22Rv1 (cell line): ENCODE results near the gene AQP11.
"Not testable (repeated sequence)": the region's sequence is repeated elsewhere in the genome, so short reads cannot be mapped to it uniquely, and the experiment has no call there.

ENCODE experiments used
- H3K27ac ChIP-seq: fragments of 450-650 bp; 2 replicates; pipeline ENCODE4 v1.5.1; 2017
- ZFX ChIP-seq: fragments of 450-650 bp; IDR thresholded peaks from 2 replicates; pipeline ENCODE4 v1.6.1; 2017; ENCODE audit warnings: antibody characterized with exemption, borderline replicate concordance
- TF ChIP-seq, protein P1 (sequence below): fragments of 450-650 bp; IDR thresholded peaks from 2 replicates; pipeline ENCODE4 v1.5.1; 2017; ENCODE audit warnings: mild to moderate bottlenecking

The AQP11 gene

DNA sequence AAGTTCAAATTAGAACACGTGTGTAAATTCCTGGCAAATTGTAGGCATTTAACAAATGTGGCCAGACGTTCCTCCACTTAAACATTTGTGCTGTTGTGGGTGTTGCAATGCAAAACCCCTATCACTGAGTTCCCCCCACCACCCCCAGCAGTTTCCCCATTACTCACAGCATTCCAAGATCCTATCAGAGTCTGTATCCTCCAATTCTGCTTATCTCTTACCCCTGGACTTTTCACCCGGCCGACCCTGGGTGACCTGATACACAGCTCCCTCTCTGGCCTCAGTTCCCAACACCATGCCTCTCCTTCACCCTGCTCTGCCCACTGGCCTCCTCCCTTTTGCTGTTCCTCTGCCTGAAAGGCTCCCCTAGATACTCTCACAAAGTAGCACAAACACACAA, 31.4 kb upstream of the AQP11 start:
- no peak overlapping the region for H3K27ac ChIP-seq
- TF ChIP-seq ZFX = no peak
- TF ChIP-seq, protein P1, sequence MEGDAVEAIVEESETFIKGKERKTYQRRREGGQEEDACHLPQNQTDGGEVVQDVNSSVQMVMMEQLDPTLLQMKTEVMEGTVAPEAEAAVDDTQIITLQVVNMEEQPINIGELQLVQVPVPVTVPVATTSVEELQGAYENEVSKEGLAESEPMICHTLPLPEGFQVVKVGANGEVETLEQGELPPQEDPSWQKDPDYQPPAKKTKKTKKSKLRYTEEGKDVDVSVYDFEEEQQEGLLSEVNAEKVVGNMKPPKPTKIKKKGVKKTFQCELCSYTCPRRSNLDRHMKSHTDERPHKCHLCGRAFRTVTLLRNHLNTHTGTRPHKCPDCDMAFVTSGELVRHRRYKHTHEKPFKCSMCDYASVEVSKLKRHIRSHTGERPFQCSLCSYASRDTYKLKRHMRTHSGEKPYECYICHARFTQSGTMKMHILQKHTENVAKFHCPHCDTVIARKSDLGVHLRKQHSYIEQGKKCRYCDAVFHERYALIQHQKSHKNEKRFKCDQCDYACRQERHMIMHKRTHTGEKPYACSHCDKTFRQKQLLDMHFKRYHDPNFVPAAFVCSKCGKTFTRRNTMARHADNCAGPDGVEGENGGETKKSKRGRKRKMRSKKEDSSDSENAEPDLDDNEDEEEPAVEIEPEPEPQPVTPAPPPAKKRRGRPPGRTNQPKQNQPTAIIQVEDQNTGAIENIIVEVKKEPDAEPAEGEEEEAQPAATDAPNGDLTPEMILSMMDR = no peak

DNA sequence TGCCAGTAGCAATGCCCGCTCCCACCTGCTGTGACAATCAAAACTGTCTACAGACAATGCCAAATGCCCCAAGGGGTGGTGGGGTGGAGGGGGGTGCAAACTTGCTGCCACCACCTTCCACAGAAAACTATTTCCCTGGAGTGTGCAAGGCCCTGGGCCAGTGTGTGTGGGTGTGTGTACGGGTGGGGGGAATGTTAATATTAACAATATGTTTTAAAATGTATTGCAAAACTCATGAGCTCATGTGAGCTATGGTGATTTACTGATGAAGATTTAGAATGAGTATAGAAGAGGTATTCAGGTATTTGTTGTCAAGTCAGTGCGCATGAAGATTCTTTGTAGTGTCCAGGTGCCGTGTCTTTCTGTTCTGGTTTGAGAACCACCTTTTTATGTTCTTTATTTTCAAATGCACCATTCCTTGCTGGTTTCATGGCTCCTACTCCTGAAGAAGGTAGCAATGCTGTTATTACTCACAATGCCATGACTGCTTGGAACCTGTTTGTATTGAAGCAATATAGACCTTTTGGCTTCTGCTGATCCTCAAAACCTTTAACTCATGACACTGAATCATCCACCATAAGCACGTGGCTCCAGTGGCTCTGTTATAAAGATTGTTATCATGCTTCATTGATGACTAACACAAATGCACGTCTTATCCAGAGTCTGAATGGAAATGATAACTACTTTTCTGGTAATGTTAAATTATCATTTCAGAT, 29.9 kb upstream of the AQP11 start:
- H3K27ac ChIP-seq = no peak overlapping the region

DNA sequence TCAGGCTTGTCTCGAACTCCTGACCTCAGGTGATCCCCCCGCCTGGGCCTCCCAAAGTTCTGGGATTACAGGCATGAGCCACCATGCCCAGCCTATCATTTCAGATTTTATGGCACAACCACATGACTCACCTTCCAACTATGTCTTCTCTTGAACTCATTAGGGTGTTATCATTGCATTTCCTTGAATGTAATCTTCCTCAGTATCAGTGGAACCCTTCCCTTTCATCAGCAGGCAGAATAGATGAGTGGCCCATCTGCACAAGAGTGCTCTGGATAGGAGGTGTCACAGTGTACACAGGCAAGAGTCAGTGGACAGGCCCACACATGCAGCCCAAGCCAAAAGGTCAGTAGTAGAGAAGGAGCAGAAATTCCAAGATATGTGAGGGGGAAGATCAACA, 29.1 kb upstream of the AQP11 start:
- no peak overlapping the region for H3K27ac ChIP-seq

More for the DNA sequence above, 29.9 kb upstream of the AQP11 start:
- TF ChIP-seq ZFX = no peak
- TF ChIP-seq, protein P1 = no peak

DNA sequence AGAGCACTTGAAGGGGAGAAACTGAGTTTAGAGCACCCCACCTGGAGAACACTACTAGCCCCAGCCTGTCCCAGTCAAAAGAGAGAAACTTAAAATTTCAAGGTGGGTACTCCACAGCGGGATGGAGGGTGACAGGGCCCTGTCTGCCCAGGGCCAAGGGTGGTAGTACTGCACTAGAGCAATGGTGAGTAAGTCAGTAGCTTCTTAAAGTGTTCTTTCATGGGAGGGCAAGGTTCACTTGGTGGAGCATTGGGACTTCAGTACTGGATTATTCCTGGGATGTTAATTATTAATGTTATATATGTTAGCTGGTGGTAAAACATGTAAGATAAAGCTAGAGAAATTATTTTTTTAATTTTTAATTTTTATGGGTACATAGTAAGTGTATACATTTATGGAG, 28.5 kb upstream of the AQP11 start:
- TF ChIP-seq, protein P1 = no peak
- TF ChIP-seq ZFX = no peak
- H3K27ac ChIP-seq = no peak overlapping the region

More for the DNA sequence above, 29.1 kb upstream of the AQP11 start:
- no peak for TF ChIP-seq ZFX
- TF ChIP-seq, protein P1 = no peak

DNA sequence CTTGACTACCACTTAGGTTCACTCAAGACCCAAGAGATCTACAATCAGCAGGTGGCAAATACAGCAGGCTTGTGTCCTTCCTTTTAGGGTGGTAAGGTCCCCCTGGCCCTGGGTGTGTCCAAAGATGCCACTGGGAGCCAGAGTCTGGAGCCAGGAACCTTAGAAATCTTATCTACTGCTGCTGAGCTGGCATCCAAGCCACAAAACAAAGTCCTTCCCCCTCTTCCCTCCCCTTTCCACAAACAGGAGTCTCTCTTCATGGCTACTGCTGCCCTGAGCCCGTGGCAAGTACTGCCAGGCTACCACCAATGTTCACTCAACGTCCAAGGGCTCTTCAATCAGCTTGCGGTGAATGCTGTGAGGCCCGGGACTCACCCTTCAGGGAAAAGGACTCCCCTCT, 21.4 kb upstream of the AQP11 start:
- TF ChIP-seq ZFX = no peak
- TF ChIP-seq, protein P1 = no peak
- H3K27ac ChIP-seq = no peak overlapping the region

DNA sequence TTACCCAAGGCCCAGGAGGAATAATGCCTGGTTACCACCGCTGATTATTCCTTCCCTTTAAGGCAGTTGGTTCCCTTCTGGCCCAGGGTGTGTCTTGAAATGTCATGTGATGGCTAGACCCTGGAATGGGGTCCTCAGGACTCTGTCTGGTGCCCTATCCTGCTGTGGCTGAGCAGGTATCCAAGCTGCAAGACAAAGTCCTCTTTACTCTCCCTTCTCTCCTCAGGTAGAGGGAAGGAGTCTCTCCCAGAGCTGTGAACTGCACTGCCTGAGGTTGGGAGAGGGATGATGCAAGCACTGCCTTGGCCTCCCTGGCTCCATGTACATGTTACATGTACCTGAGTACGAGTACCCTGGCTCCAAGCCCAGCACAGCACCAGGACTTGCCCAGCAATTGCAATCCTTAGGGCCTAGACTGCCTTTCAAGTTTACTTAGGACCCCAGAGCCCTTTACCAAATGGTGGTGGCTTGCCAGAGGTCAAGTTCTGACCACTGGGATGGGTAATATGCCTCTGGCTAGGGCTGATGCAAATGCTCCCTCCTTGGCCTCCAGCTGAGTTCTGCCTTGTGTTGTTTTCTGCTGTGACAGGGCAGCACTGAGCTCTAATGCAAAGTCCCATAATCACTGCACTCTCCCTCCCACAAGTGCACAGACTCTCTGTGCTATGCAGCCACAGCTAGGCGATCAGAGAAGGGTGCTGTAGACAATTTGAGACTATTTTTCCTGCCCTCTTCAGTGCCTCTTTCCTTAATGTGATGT, 20.7 kb upstream of the AQP11 start:
- no peak overlapping the region for H3K27ac ChIP-seq
- TF ChIP-seq, protein P1 = no peak
- TF ChIP-seq ZFX = no peak

DNA sequence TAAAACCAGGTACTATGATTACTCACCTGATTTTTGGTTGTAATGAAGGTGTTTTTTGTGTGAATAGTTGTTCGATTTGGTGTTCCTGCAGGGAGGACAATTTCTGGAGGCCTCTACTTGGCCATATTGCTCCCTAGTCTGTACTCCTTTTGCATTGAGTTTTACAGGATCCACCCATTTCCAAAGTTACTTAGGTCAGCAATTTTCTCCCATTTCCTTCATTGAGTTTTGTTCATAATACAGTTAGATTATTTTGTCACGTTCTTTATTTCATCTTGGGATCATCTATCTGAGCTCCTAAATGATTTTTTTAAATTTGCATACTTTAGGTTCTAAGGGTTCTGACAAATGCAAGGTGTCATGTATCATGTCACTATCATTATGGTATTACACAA, 20.1 kb upstream of the AQP11 start:
- TF ChIP-seq ZFX = no peak
- TF ChIP-seq, protein P1 = no peak
- no peak overlapping the region for H3K27ac ChIP-seq

DNA sequence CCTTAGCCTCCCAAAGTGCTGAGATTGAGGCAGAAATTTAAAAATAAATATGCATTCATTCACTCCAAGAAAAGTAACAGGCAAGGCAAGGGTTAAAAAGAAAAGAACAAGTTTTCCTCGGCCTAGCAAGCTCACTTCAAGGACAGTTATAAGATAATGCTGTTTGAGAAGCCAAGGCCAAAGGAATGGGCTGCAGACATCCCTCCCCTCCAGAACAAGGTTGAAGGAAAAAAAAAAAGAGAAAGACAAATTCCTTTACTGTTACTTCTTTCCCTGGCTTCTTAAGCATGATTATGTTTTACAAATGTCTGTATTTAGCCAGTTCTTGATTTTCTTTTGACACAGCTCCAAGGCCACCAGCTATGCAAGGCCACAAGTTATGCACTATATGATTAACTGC, 18.9 kb upstream of the AQP11 start:
- not testable (repeated sequence) for H3K27ac ChIP-seq

DNA sequence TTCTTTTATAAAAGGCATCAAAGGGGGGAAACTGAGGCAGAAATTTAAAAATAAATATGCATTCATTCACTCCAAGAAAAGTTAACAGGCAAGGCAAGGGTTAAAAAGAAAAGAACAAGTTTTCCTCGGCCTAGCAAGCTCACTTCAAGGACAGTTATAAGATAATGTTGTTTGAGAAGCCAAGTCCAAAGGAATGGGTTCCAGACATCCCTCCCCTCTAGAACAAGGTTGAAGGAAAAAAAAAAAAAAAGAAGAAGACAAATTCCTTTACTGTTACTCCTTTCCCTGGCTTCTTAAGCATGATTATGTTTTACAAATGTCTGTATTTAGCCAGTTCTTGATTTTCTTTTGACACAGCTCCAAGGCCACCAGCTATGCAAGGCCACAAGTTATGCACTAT, 14.3 kb upstream of the AQP11 start:
- H3K27ac ChIP-seq = not testable (repeated sequence)
